Cardiac muscle cell (in vitro differentiated cells and primary cell): ENCODE results near the gene CREB3L4. TPM values are rescaled to one million over a fixed set of nuclear protein-coding genes. Genes with fewer than 3 reads are reported as not detected.

ENCODE experiments used
- DNase-seq, 2 donors: peaks; one replicate each; pipeline versions ENCODE4 v3.0.0 to v3.0.0-alpha.2; 2010 to 2017; ENCODE audit warnings: low read depth in 1 of 2, low spot score in 1 of 2
- H3K27ac ChIP-seq: fragments of 200-600 bp; sonication (generic); 2 replicates; pipeline ENCODE4 v1.5.1; 2016
- H3K27me3 ChIP-seq: fragments of 200-600 bp; sonication (generic); 2 replicates; pipeline ENCODE4 v1.6.0; 2016; ENCODE audit warnings: control low read depth
- H3K36me3 ChIP-seq: fragments of 200-600 bp; sonication (generic); 2 replicates; pipeline ENCODE4 v1.5.1; 2016; ENCODE audit warnings: control low read depth
- H3K4me1 ChIP-seq: fragments of 200-600 bp; sonication (generic); 2 replicates; pipeline ENCODE4 v1.8.1; 2017; ENCODE audit warnings: low read depth, mild to moderate bottlenecking, mixed run types
- H3K4me3 ChIP-seq: fragments of 200-600 bp; sonication (generic); 2 replicates; pipeline ENCODE4 v1.5.1; 2016; ENCODE audit warnings: mild to moderate bottlenecking
- H3K9me3 ChIP-seq: fragments of 200-600 bp; sonication (generic); 2 replicates; pipeline ENCODE4 v1.5.1; 2017; ENCODE audit warnings: low read depth, mild to moderate bottlenecking, control low read depth
- polyA plus RNA-seq: library from polyadenylated mRNA; unstranded; fragments of >200 nt; fragmentation: Nextera tagmentation; extraction: Ambion mirVana; gene quantifications from 2 replicates; pipeline ENCODE4 v1.2.1, GENCODE V29; 2016
- total RNA-seq: library from RNA; depleted of rRNA; stranded (reverse); fragments of >200 nt; gene quantifications from 2 replicates; pipeline ENCODE4 v1.2.3, GENCODE V29; 2016
- TF ChIP-seq, protein P1 (sequence below): IDR thresholded peaks from 2 replicates; pipeline ENCODE4 v1.5.1; 2012; ENCODE audit warnings: low read depth, mild to moderate bottlenecking, low read length

Gene CREB3L4
- total and polyA plus RNA-seq, 2 experiments from 2014 or later: 25.3 to 49.5 TPM

DNA sequence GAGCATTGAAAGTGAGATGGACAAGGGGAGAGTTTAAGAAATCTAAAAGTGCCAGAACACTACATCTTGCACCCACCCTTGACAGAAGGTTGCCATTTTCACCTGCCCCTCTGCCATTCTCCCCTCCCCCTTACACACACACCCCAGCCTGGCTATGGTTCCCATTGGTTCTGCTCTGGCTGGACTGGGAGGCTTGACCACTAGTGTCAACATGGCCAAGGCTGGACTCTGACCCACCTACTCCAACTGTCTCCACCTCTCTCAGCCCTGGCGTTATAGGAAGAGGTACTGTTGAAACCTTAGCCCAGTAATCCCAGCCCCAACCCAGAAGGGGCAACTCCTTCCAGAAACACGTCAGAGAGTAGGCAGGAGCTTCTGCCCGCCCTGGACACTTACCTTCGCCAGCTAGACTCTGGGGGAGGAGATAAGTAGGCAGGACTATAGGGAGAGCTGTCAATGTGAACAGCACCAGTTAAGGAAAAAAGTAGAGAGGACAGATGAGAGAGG is 13.8 kb upstream of the CREB3L4 start:
- no peaks in the 10 kb centered on the region for H3K9me3 ChIP-seq
- H3K27ac ChIP-seq: peak overlapping the region; percentile 16
- H3K36me3 ChIP-seq: peaks cover 27% of the 10 kb centered on the region
- H3K27me3 ChIP-seq: no peaks in the 10 kb centered on the region
- H3K4me3 ChIP-seq: no peak overlapping the region
- DNase-seq: no peak
- H3K4me1 ChIP-seq: peaks cover 21% of the 10 kb centered on the region
- TF ChIP-seq, protein P1, sequence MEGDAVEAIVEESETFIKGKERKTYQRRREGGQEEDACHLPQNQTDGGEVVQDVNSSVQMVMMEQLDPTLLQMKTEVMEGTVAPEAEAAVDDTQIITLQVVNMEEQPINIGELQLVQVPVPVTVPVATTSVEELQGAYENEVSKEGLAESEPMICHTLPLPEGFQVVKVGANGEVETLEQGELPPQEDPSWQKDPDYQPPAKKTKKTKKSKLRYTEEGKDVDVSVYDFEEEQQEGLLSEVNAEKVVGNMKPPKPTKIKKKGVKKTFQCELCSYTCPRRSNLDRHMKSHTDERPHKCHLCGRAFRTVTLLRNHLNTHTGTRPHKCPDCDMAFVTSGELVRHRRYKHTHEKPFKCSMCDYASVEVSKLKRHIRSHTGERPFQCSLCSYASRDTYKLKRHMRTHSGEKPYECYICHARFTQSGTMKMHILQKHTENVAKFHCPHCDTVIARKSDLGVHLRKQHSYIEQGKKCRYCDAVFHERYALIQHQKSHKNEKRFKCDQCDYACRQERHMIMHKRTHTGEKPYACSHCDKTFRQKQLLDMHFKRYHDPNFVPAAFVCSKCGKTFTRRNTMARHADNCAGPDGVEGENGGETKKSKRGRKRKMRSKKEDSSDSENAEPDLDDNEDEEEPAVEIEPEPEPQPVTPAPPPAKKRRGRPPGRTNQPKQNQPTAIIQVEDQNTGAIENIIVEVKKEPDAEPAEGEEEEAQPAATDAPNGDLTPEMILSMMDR: no peak

DNA sequence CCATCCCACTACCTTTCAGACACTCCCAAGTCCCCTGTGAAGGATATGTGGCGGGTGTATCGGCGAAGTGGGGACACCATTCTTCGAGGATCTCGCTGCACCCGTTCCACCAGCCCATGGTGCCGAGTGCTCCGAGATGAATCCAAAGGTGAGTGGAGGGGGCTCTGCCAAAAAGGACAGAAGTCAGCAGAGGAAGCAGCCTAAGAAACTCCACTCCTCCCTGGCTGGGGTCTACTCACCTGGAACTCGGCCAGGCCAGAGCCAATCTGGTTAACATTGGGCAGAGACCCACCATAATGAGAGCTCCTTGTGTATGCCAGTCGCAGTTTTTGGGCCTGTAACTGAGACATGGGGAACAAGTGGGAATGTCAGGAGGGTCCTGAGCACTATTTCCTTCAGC is 12.9 kb upstream of the CREB3L4 start:
- Histone ChIP-seq H3K9me3 (no peaks in the 10 kb centered on the region), H3K27ac (peak overlapping the region; percentile 16), H3K4me3 (no peak overlapping the region), H3K36me3 (peaks cover 21% of the 10 kb centered on the region), H3K4me1 (peaks cover 24% of the 10 kb centered on the region), H3K27me3 (no peaks in the 10 kb centered on the region)
- TF ChIP-seq, protein P1: no peak
- DNase-seq: no peak

DNA sequence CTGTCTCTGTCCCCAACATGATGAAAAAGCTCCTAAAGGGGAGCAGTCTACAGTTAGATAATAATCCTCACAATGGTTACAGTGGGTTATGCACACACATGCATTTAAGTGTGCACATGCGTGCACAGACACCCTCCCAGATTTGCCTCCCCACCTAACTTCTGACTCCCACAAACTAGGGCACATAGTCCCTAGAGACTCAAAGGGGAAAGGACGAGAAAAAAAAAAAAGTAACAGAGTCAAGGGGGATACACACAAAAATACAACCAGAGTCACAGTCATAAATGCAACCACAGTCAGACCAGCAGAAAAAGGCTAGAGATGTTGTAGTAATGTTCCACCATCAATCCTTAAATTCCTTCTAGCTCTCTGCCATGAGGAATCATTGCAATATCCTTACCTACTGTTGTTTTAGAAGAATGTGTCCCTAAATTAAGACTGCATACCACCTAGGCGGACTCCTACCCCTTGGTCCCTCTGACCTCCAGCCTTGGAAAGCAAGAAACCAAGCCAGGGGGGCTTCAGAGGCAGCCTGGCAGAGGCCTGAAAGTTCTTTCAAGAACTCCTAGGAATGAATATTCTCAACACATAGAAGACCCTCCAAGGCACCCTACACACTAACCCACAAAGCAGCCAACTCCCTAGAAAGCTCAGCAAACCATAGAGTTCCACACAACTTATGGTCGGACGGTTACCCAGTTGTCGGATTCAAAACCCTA is 10.5 kb upstream of the CREB3L4 start:
- H3K27me3 ChIP-seq: no peaks in the 10 kb centered on the region
- H3K9me3 ChIP-seq: no peaks in the 10 kb centered on the region
- H3K4me3 ChIP-seq: peak overlapping the region; percentile 65
- TF ChIP-seq, protein P1: no peak
- H3K4me1 ChIP-seq: peaks cover 33% of the 10 kb centered on the region
- H3K36me3 ChIP-seq: peaks cover 7% of the 10 kb centered on the region
- H3K27ac ChIP-seq: peak overlapping the region; percentile 84
- no peak for DNase-seq

DNA sequence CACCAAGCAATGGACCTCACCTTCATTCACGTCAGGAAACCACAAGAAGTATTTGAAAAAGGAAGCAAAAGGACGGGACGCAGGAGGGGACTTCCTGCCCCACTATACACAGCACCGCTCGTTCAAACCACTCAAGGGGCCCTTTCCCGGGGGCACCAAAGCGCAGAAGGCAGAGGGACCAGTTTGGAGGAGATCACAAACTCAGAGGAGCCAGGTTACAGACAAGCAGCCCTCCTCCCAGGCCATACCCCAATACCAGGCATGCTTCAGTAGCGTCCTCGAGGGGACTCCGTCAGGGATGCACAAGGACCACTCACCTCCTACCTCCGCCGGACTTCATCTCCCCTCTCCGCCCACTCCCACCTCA is 10.0 kb upstream of the CREB3L4 start:
- H3K27ac ChIP-seq: peak overlapping the region; percentile 84
- H3K27me3 ChIP-seq: no peaks in the 10 kb centered on the region
- peaks cover 37% of the 10 kb centered on the region for H3K4me1 ChIP-seq
- TF ChIP-seq, protein P1: no peak
- peak overlapping the region; percentile 65 for H3K4me3 ChIP-seq
- peaks cover 6% of the 10 kb centered on the region for H3K36me3 ChIP-seq
- no peak for DNase-seq
- no peaks in the 10 kb centered on the region for H3K9me3 ChIP-seq

DNA sequence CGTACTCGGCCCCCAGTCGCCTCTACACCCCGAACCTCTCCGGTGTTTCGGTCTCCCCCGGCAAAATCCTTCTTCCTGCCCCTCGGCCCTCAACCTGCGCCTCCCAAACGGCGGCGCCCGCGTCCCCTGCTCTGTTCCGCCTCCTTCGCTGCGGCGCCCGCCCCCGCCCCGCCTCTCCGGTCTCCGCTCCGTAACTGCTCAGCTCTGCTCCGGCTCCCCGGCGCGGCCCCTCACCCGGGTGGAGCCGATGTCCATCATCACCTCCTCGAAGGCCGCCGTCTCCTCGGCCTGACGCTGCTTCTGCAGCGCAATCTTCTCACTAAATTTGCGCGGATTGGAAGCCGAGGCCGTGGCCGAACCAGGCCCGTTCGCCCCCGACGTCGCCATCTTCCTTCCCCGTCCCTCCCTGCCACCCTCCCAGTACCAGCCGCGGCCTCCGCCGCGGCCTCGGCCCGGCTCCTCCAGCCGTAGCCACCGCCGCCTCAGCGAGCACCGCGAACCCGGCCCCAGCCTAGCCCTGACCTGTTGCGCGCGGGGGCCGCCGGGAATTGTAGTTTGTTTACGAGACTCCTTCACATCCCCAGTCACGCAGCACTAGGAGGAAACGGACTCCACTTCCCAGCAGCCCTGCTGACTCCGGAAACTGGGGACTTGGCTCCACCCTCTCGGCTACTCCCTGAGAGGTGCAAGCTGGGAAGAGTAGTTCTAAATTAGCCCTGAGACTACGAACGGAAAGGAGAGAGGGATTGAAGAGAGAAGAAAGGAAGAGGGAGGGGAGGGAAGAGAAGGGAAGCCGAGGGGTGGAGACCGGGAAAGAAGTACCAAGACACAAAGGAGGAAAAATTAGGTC is 9.4 kb upstream of the CREB3L4 start, which contains the start of gene CRTC2:
CRTC2 (minus strand) TSS at position 502 of the 850 bp plus-strand sequence; CDS start at position 387, 115 bp downstream.
- Histone ChIP-seq H3K4me1 (peaks cover 37% of the 10 kb centered on the region), H3K27ac (peak within 1 kb of the TSS; percentile 84), H3K9me3 (no peaks in the 10 kb centered on the region), H3K27me3 (no peaks in the 10 kb centered on the region), H3K4me3 (peak within 1 kb of the TSS; percentile 65), H3K36me3 (peaks cover 6% of the 10 kb centered on the region)
- DNase-seq: peak; percentile 99
- TF ChIP-seq, protein P1: no peak
